ENCODE results near the gene IFT172. TPM values are rescaled to one million over a fixed set of nuclear protein-coding genes. Genes with fewer than 3 reads are reported as not detected.

Gene IFT172
- total RNA-seq, 1 donor from 2014 or later = 43.6 TPM

DNA sequence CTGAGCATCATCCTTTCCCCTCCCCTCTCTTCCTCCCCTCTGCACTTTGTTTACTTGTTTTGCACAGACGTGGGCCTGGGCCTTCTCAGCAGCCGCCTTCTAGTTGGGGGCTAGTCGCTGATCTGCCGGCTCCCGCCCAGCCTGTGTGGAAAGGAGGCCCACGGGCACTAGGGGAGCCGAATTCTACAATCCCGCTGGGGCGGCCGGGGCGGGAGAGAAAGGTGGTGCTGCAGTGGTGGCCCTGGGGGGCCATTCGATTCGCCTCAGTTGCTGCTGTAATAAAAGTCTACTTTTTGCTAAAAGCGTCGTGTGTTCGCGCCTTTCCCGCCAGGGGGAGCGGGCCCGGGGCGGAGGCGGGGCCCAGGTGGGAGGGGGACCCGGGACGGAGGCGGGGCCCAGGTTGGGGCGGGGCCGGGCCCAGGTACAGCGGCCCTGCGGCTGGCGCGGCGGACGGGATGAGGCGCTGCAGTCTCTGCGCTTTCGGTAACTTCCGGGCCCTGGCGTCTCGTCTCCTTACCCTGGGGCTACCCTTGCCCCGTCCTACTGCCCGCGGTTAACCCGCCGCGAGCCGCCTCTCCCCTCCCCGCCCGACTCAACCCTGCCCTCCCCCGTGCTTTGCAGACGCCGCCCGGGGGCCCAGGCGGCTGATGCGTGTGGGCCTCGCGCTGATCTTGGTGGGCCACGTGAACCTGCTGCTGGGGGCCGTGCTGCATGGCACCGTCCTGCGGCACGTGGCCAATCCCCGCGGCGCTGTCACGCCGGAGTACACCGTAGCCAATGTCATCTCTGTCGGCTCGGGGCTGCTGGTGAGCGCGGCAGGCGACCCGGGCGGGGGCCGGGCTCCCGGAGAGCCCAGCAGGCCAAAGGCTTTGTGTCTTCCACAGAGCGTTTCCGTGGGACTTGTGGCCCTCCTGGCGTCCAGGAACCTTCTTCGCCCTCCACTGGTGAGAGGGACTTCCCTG, 47.3 kb downstream of the IFT172 start, which contains the start of gene KRTCAP3:
Gene KRTCAP3, plus strand, starts transcription at position 424 of the 962 bp plus-strand sequence. Its CDS starts 32 bp downstream, at position 456.
- peaks cover 2% of the 10 kb centered on the region for H3K27me3 Mint-ChIP-seq (ENCODE audit: unreplicated experiment)
- H3K9me3 Mint-ChIP-seq (ENCODE audit: unreplicated experiment) = peaks cover 4% of the 10 kb centered on the region
- H3K27ac Mint-ChIP-seq (ENCODE audit: unreplicated experiment) = peak within 1 kb of the TSS; percentile 43
- H3K4me1 Mint-ChIP-seq (ENCODE audit: low read depth, unreplicated experiment) = no peaks in the 10 kb centered on the region
- peak within 1 kb of the TSS; percentile 18 for H3K4me3 Mint-ChIP-seq (ENCODE audit: unreplicated experiment)
- DNase-seq = peak; percentile 36
- H3K36me3 Mint-ChIP-seq (ENCODE audit: unreplicated experiment) = peaks cover 10% of the 10 kb centered on the region
- TF ChIP-seq, protein P1, sequence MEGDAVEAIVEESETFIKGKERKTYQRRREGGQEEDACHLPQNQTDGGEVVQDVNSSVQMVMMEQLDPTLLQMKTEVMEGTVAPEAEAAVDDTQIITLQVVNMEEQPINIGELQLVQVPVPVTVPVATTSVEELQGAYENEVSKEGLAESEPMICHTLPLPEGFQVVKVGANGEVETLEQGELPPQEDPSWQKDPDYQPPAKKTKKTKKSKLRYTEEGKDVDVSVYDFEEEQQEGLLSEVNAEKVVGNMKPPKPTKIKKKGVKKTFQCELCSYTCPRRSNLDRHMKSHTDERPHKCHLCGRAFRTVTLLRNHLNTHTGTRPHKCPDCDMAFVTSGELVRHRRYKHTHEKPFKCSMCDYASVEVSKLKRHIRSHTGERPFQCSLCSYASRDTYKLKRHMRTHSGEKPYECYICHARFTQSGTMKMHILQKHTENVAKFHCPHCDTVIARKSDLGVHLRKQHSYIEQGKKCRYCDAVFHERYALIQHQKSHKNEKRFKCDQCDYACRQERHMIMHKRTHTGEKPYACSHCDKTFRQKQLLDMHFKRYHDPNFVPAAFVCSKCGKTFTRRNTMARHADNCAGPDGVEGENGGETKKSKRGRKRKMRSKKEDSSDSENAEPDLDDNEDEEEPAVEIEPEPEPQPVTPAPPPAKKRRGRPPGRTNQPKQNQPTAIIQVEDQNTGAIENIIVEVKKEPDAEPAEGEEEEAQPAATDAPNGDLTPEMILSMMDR (IDR thresholded peaks at IDR 0.05; ENCODE audit: partially characterized antibody, unreplicated experiment) = peak; percentile 56

GRCh38 chr2:27441226-27441926, 48.2 kb downstream of the IFT172 start:
- Mint-ChIP-seq H3K36me3 (ENCODE audit: unreplicated experiment) (peaks cover 10% of the 10 kb centered on the region), H3K4me3 (ENCODE audit: unreplicated experiment) (peak overlapping the region; percentile 18), H3K9me3 (ENCODE audit: unreplicated experiment) (peaks cover 4% of the 10 kb centered on the region), H3K27ac (ENCODE audit: unreplicated experiment) (no peak overlapping the region), H3K27me3 (ENCODE audit: unreplicated experiment) (peaks cover 2% of the 10 kb centered on the region), H3K4me1 (ENCODE audit: low read depth, unreplicated experiment) (no peaks in the 10 kb centered on the region)
- no peak for DNase-seq
- TF ChIP-seq, protein P1 (IDR thresholded peaks at IDR 0.05; ENCODE audit: partially characterized antibody, unreplicated experiment) = no peak

DNA sequence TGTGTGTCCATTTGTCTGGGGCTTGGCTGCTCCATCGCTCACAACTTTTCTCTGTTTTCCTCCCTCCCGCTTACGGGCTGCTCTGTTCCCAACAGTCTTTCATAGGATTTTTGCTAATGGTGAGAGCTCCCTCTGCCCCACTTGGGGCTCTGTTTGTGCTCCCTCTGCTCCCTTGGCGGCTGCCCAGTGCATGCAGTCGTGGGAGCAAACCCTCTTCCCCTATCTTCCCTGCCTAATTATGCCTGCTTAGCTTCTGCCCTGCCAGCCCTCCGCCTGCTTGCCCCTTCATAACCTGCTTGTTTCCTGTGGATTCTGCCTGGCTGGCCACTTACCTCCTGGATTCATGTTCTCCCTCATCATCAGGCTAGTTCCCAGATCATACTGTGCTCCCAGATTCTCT, 53.9 kb downstream of the IFT172 start:
- H3K4me1 Mint-ChIP-seq (ENCODE audit: low read depth, unreplicated experiment) = peaks cover 5% of the 10 kb centered on the region
- TF ChIP-seq, protein P1 (IDR thresholded peaks at IDR 0.05; ENCODE audit: partially characterized antibody, unreplicated experiment) = no peak
- DNase-seq = no peak
- peaks cover 16% of the 10 kb centered on the region for H3K36me3 Mint-ChIP-seq (ENCODE audit: unreplicated experiment)
- peaks cover 2% of the 10 kb centered on the region for H3K9me3 Mint-ChIP-seq (ENCODE audit: unreplicated experiment)
- H3K27ac Mint-ChIP-seq (ENCODE audit: unreplicated experiment) = peak overlapping the region; percentile 40
- H3K4me3 Mint-ChIP-seq (ENCODE audit: unreplicated experiment) = no peak overlapping the region
- H3K27me3 Mint-ChIP-seq (ENCODE audit: unreplicated experiment) = peaks cover 5% of the 10 kb centered on the region

- DNase-seq = no peak
- H3K4me1 Mint-ChIP-seq (ENCODE audit: low read depth, unreplicated experiment) = peaks cover 19% of the 10 kb centered on the region
- TF ChIP-seq, protein P1 (IDR thresholded peaks at IDR 0.05; ENCODE audit: partially characterized antibody, unreplicated experiment) = no peak
- peak overlapping the region; percentile 49 for H3K27ac Mint-ChIP-seq (ENCODE audit: unreplicated experiment)
- peaks cover 6% of the 10 kb centered on the region for H3K27me3 Mint-ChIP-seq (ENCODE audit: unreplicated experiment)
- H3K36me3 Mint-ChIP-seq (ENCODE audit: unreplicated experiment) = peaks cover 6% of the 10 kb centered on the region
- H3K9me3 Mint-ChIP-seq (ENCODE audit: unreplicated experiment) = peaks cover 12% of the 10 kb centered on the region
- H3K4me3 Mint-ChIP-seq (ENCODE audit: unreplicated experiment) = peak overlapping the region; percentile 56
Measured at GRCh38 chr2:27431395-27431794, 58.1 kb downstream of the IFT172 start.

All from glutamatergic neuron (in vitro differentiated cells).